WTC11 (cell line): ENCODE results near the gene PLIN3. TPM values are rescaled to one million over a fixed set of nuclear protein-coding genes. Genes with fewer than 3 reads are reported as not detected.

ENCODE experiments used
- AR ChIP-seq: fragments of 250-450 bp; sonication (Bioruptor Pico); IDR thresholded peaks from 2 replicates; pipeline ENCODE4 v1.9.0; 2021; ENCODE audit warnings: mild to moderate bottlenecking
- ATF1 ChIP-seq: sonication (generic); formaldehyde crosslinking; IDR thresholded peaks from 2 replicates; pipeline ENCODE4 v1.8.1; 2023; ENCODE audit warnings: mild to moderate bottlenecking, moderate library complexity, missing genetic modification reagents
- ATF2 ChIP-seq: sonication (generic); formaldehyde crosslinking; IDR thresholded peaks from 2 replicates; pipeline ENCODE4 v1.8.1; 2022; ENCODE audit warnings: low read depth, missing genetic modification reagents, borderline replicate concordance
- ELF4 ChIP-seq: sonication (generic); formaldehyde crosslinking; IDR thresholded peaks from 2 replicates; pipeline ENCODE4 v1.8.1; 2022; ENCODE audit warnings: low read depth, mild to moderate bottlenecking, moderate library complexity, missing genetic modification reagents
- FOXP4 ChIP-seq: sonication (generic); formaldehyde crosslinking; IDR thresholded peaks from 2 replicates; pipeline ENCODE4 v1.8.0; 2022; ENCODE audit warnings: mild to moderate bottlenecking, missing genetic modification reagents
- JAZF1 ChIP-seq: fragments of 250-450 bp; sonication (Bioruptor Pico); IDR thresholded peaks from 2 replicates; pipeline ENCODE4 v1.9.0; 2021; ENCODE audit warnings: moderate library complexity, mild to moderate bottlenecking, inconsistent platforms
- JUN ChIP-seq: sonication (generic); formaldehyde crosslinking; IDR thresholded peaks from 2 replicates; pipeline ENCODE4 v1.8.0; 2023; ENCODE audit warnings: mild to moderate bottlenecking, missing genetic modification reagents
- MLX ChIP-seq: sonication (generic); formaldehyde crosslinking; IDR thresholded peaks from 2 replicates; pipeline ENCODE4 v1.8.1; 2023; ENCODE audit warnings: mild to moderate bottlenecking, missing genetic modification reagents, moderate library complexity
- MXD4 ChIP-seq: fragments of 250-450 bp; sonication (Bioruptor Pico); IDR thresholded peaks from 2 replicates; pipeline ENCODE4 v1.8.0; 2021; ENCODE audit warnings: mild to moderate bottlenecking, moderate library complexity, borderline replicate concordance
- NFE2L1 ChIP-seq: sonication (generic); formaldehyde crosslinking; IDR thresholded peaks from 2 replicates; pipeline ENCODE4 v1.8.1; 2023; ENCODE audit warnings: missing genetic modification reagents
- ZMAT4 ChIP-seq: fragments of 250-450 bp; sonication (Bioruptor Pico); IDR thresholded peaks from 2 replicates; pipeline ENCODE4 v1.9.0; 2021; ENCODE audit warnings: mild to moderate bottlenecking
- ZNF121 ChIP-seq: sonication (generic); formaldehyde crosslinking; IDR thresholded peaks from 2 replicates; pipeline ENCODE4 v1.8.0; 2023; ENCODE audit warnings: missing genetic modification reagents
- ZNF138 ChIP-seq: sonication (generic); formaldehyde crosslinking; conservative IDR thresholded peaks from 2 replicates; pipeline ENCODE4 v1.8.1; 2022; ENCODE audit warnings: mild to moderate bottlenecking, moderate library complexity, missing genetic modification reagents
- ZNF416 ChIP-seq: fragments of 250-450 bp; sonication (Bioruptor Pico); IDR thresholded peaks from 2 replicates; pipeline ENCODE4 v1.9.0; 2021; ENCODE audit warnings: mild to moderate bottlenecking, inconsistent platforms
- ZNF423 ChIP-seq: fragments of 250-450 bp; sonication (Bioruptor Pico); IDR thresholded peaks from 2 replicates; pipeline ENCODE4 v2.1.2; 2022; ENCODE audit warnings: mild to moderate bottlenecking, moderate library complexity
- total RNA-seq: library from RNA; stranded (reverse); gene quantifications from 3 replicates; pipeline ENCODE4 v1.2.3, GENCODE V29; 2021
- TF ChIP-seq, protein P1 (sequence below): fragments of 200-600 bp; IDR thresholded peaks from 2 replicates; pipeline ENCODE4 v1.8.0; 2022; ENCODE audit warnings: antibody characterized with exemption
- TF ChIP-seq, protein P2 (sequence below): sonication (generic); formaldehyde crosslinking; IDR thresholded peaks from 2 replicates; pipeline ENCODE4 v1.8.1; 2023; ENCODE audit warnings: mild to moderate bottlenecking, missing genetic modification reagents
- TF ChIP-seq, protein P3 (sequence below): sonication (generic); formaldehyde crosslinking; IDR thresholded peaks from 2 replicates; pipeline ENCODE4 v1.8.1; 2022; ENCODE audit warnings: mild to moderate bottlenecking, missing genetic modification reagents, moderate library complexity, borderline replicate concordance
- TF ChIP-seq, protein P4 (sequence below): sonication (generic); formaldehyde crosslinking; IDR thresholded peaks from 2 replicates; pipeline ENCODE4 v1.8.0; 2022; ENCODE audit warnings: missing genetic modification reagents
- TF ChIP-seq, protein P5 (sequence below): sonication (generic); formaldehyde crosslinking; IDR thresholded peaks from 2 replicates; pipeline ENCODE4 v1.8.0; 2022; ENCODE audit warnings: mild to moderate bottlenecking, missing genetic modification reagents

The PLIN3 gene
- total RNA-seq, 1 experiment from 2014 or later, result 61.3 TPM

- TF ChIP-seq FOXP4 (0 out of 2 replicates have a peak, but pooled peaks have one; percentile 76), ATF1 (CRISPR knock-in tag) (no peak), MXD4 (CRISPR knock-in tag) (no peak), ZNF416 (CRISPR knock-in tag) (no peak), NFE2L1 (no peak), ATF2 (CRISPR knock-in tag) (no peak), AR (CRISPR knock-in tag) (no peak), ZNF423 (CRISPR knock-in tag) (peak; percentile 21; the same call in 1 of the 2 replicates), JUN (CRISPR knock-in tag) (peak; percentile 24; the same call in 1 of the 2 replicates), JAZF1 (CRISPR knock-in tag) (no peak), ZMAT4 (CRISPR knock-in tag) (no peak), ZNF138 (CRISPR knock-in tag) (no peak), ZNF121 (CRISPR knock-in tag) (no peak), MLX (no peak), ELF4 (CRISPR knock-in tag) (0 out of 2 replicates have a peak, but pooled peaks have one; percentile 35)
- TF ChIP-seq, protein P1, sequence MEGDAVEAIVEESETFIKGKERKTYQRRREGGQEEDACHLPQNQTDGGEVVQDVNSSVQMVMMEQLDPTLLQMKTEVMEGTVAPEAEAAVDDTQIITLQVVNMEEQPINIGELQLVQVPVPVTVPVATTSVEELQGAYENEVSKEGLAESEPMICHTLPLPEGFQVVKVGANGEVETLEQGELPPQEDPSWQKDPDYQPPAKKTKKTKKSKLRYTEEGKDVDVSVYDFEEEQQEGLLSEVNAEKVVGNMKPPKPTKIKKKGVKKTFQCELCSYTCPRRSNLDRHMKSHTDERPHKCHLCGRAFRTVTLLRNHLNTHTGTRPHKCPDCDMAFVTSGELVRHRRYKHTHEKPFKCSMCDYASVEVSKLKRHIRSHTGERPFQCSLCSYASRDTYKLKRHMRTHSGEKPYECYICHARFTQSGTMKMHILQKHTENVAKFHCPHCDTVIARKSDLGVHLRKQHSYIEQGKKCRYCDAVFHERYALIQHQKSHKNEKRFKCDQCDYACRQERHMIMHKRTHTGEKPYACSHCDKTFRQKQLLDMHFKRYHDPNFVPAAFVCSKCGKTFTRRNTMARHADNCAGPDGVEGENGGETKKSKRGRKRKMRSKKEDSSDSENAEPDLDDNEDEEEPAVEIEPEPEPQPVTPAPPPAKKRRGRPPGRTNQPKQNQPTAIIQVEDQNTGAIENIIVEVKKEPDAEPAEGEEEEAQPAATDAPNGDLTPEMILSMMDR, result no peak
- TF ChIP-seq, protein P2, sequence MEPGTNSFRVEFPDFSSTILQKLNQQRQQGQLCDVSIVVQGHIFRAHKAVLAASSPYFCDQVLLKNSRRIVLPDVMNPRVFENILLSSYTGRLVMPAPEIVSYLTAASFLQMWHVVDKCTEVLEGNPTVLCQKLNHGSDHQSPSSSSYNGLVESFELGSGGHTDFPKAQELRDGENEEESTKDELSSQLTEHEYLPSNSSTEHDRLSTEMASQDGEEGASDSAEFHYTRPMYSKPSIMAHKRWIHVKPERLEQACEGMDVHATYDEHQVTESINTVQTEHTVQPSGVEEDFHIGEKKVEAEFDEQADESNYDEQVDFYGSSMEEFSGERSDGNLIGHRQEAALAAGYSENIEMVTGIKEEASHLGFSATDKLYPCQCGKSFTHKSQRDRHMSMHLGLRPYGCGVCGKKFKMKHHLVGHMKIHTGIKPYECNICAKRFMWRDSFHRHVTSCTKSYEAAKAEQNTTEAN (CRISPR knock-in tag), result no peak
- TF ChIP-seq, protein P3, sequence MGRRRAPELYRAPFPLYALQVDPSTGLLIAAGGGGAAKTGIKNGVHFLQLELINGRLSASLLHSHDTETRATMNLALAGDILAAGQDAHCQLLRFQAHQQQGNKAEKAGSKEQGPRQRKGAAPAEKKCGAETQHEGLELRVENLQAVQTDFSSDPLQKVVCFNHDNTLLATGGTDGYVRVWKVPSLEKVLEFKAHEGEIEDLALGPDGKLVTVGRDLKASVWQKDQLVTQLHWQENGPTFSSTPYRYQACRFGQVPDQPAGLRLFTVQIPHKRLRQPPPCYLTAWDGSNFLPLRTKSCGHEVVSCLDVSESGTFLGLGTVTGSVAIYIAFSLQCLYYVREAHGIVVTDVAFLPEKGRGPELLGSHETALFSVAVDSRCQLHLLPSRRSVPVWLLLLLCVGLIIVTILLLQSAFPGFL, result no peak
- TF ChIP-seq, protein P4, sequence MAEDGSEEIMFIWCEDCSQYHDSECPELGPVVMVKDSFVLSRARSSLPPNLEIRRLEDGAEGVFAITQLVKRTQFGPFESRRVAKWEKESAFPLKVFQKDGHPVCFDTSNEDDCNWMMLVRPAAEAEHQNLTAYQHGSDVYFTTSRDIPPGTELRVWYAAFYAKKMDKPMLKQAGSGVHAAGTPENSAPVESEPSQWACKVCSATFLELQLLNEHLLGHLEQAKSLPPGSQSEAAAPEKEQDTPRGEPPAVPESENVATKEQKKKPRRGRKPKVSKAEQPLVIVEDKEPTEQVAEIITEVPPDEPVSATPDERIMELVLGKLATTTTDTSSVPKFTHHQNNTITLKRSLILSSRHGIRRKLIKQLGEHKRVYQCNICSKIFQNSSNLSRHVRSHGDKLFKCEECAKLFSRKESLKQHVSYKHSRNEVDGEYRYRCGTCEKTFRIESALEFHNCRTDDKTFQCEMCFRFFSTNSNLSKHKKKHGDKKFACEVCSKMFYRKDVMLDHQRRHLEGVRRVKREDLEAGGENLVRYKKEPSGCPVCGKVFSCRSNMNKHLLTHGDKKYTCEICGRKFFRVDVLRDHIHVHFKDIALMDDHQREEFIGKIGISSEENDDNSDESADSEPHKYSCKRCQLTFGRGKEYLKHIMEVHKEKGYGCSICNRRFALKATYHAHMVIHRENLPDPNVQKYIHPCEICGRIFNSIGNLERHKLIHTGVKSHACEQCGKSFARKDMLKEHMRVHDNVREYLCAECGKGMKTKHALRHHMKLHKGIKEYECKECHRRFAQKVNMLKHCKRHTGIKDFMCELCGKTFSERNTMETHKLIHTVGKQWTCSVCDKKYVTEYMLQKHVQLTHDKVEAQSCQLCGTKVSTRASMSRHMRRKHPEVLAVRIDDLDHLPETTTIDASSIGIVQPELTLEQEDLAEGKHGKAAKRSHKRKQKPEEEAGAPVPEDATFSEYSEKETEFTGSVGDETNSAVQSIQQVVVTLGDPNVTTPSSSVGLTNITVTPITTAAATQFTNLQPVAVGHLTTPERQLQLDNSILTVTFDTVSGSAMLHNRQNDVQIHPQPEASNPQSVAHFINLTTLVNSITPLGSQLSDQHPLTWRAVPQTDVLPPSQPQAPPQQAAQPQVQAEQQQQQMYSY, result no peak
- TF ChIP-seq, protein P5, sequence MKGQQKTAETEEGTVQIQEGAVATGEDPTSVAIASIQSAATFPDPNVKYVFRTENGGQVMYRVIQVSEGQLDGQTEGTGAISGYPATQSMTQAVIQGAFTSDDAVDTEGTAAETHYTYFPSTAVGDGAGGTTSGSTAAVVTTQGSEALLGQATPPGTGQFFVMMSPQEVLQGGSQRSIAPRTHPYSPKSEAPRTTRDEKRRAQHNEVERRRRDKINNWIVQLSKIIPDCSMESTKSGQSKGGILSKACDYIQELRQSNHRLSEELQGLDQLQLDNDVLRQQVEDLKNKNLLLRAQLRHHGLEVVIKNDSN (CRISPR knock-in tag), result no peak; the same call in 1 of the 2 replicates
Observed at GRCh38 chr19:4909156-4909896, 41.9 kb upstream of the PLIN3 start, which contains the start of gene UHRF1 (continued).
